GM19099 (cell line): ENCODE results near the gene KLC1.

Experiments
- POLR2A ChIP-seq: IDR thresholded peaks from 3 replicates; pipeline ENCODE4 v1.6.1; 2011; ENCODE audit warnings: low read depth; ENCODE audit not compliant: insufficient read length; ENCODE audit errors: extremely low read depth

The KLC1 gene

GRCh38 chr14:103727313-103727980 is 98.4 kb downstream of the KLC1 start:
- no peak for TF ChIP-seq POLR2A

GRCh38 chr14:103728141-103728540 is 99.1 kb downstream of the KLC1 start:
- TF ChIP-seq POLR2A = no peak

- no peak for TF ChIP-seq POLR2A
These were observed 99.7 kb downstream of the KLC1 start for GRCh38 chr14:103728721-103729120.

DNA sequence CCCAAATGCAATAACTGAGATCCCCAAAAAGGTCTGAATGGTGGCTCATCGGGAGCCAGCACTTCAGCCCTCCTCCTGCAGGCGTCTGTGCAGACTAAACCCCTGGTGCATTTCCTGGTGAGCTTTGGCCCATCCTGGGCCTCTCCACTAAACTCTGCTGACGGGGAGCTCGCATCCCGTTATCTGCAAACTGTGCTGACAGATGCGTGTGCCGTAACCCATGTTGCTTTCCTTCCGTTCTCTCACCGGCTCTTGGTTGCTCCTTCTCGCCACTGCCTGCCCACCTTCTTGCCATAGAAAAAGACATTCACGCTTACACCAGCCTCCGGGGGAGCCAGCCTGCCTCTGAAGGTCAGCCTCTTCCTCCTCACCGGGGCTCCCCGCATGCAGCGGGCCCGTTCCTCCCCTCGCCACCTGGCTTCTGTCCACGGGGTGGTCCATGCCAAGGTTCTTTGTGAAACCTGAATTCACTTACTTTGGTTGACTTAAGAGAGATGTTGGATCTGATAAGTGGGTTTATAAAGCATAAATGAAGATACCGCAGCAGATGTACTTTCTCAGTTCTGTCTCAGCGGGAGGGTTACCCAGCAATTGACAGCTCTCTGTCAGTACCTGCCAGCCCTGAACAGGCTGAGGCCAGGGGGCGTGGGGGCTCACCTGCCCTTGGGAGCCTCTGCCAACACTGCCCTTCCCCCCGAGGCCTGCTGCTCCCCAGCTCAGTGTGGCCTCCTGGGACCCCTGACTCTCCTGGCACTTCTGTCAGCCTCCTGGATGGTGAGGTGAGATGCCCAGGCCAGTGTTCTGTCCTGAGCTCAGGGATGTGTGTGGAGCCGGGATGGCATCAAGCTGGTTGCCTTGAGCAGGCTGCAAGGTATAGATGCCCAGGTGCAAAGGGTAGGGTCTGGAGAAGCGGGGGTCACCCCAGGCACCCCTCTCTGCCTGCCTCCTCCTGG is 100.8 kb downstream of the KLC1 start:
- TF ChIP-seq POLR2A = no peak

DNA sequence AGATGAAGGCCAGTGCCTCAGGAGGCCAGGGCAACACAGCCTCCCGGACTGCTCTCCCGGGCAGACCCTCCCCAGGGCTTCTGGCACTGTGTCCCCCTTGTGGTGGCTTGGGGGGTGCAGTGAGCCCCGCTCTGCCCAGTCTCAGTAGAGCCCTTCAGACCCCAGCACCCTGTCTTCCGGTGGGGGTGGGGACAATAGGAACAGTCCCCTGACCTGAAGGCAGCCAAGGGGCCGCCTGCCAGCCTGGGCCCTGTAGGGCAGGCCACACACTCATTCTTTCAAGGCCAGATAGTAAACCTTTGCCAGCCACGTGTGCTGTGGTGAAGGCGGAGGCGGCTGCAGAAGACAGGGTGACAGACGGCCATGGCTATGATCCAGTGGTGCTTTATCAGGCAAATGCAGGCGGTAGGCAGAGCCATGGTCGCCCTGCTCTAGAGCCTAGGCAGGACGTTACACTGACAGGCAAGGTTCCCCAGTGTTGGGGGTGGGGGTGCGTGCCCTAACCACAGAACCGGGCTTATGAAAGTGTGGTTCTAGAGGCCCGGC is 101.6 kb downstream of the KLC1 start:
- no peak for TF ChIP-seq POLR2A

DNA sequence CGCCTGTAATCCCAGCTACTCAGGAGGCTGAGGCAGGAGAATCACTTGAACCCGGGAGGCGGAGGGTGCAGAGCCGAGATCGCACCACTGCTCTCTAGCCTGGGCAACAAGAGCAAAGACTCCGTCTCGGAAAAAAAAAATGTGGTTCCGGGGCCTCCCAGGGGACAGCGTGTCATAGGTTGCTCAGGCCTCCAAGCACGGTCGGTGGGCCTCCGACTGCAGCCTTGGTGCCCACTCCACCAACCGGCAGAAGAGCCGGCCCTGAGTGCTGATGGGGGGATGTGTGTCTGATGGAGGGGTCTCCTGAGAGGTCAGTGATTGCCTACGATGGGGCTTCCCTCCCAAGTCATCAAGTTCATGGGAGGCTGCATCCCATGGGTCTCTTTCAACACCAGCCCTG is 102.5 kb downstream of the KLC1 start:
- TF ChIP-seq POLR2A = no peak

- no peak for TF ChIP-seq POLR2A
These were observed 103.2 kb downstream of the KLC1 start for GRCh38 chr14:103731916-103732867.

DNA sequence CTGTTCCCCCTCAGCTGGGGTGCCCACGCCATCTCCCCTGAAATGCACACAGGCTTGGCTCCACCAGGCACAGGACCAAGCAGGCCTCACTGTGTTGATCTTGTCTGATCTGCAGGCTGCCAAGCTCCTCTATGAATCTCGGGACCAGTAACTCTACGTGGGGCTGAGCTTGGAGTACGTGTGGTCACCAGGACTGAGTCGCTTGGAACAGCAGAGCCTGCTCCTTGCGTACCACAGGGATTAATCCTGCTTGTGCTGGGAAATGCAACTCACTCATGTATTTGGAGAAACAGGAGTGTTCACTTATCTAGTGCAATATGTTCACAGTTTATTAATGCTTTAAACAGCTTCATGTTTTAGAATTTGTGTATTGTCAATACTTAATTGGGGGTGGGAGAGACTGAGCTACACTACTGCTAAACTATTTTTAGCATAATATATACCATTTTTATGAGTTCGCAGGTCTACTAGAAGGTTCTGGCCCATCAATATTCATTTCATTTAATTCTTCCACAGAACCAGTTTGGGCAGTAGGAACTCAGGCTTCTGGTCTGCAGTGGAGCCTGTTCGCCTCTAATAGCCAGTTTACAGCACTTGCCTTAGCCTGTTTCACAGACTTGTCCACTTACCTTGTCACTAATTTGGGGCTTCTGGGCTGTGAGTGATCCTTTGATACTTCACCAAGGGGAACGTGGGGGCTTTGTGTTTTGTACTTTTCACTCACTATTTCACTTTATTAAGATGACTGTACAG is 104.0 kb downstream of the KLC1 start:
- no peak for TF ChIP-seq POLR2A

DNA sequence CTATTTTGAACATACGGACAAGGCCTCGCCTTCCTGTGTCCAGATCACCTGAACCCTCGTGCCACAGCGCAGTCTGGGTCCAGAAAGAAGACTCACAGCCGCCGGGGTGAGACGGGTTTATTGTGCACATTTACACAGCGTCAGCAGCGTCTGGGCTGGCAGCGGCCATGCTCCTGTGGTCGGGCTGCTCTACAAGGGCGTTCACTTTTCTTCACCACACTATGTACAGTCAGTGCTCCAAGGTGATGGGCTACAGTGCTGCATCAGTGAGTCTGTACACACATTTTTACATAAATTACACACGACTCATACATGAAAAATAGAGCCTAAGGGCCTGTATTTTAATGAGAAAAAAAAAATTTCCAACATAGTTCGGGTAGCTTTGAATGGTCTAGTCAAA is 104.6 kb downstream of the KLC1 start:
- TF ChIP-seq POLR2A = no peak

- no peak for TF ChIP-seq POLR2A
These were observed 105.3 kb downstream of the KLC1 start for GRCh38 chr14:103734081-103734888.

DNA sequence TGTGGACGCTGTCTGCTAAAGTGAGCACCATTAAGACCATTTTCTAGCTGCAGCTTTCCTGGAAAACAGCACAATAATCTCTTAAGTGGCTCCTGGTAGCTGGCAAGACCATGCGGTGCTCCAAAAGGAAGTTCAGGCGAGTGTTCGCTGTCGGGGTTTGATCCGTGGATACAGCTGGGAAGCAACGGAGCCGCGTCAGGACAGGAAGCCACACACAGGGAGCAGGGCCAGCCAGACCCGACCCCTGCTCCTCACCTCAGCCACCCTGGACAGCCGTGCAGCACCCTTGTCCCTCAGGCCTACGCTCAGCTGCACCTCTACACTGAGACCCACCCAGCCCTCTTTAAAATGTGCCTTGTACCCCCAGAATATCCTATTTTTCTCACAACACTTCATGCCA is 106.0 kb downstream of the KLC1 start:
- TF ChIP-seq POLR2A = no peak

- no peak for TF ChIP-seq POLR2A
These were observed 106.4 kb downstream of the KLC1 start for GRCh38 chr14:103735439-103735814.

GRCh38 chr14:103735815-103736545 is 107.0 kb downstream of the KLC1 start:
- TF ChIP-seq POLR2A = no peak
